Measurements from ENCODE around the gene PSMC5.

PSMC5 gene

DNA sequence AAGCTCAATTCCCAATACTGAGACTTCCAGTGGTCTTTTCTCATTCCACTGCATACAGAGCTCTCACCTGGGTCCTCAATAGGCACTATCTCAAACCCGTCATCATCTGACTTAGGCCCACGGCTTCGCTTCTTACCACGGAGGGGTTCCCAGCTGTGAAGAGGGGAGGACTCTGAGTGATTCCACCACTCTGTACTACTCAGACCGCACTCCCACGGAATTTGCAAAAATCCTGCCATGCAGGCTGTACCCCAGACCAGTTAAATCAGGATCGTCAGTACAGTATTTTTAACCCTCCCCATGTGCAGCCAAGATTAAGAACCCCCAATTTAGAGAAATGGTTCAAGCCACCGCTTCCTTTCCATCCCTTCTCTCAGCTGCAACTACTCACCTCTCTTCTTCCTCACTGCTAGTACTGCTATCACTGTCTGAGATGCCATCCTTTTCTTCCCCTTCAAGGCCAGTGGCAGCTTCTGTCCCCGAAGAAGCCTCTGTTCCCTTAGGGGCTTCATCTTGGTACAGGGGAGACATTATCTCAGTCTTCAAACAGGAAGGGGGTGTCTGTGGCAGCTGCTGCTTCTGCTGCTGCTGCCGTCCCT lies 6.2 kb upstream of the PSMC5 start:
- DNase-seq (ENCODE audit: low read depth) = no peak

DNA sequence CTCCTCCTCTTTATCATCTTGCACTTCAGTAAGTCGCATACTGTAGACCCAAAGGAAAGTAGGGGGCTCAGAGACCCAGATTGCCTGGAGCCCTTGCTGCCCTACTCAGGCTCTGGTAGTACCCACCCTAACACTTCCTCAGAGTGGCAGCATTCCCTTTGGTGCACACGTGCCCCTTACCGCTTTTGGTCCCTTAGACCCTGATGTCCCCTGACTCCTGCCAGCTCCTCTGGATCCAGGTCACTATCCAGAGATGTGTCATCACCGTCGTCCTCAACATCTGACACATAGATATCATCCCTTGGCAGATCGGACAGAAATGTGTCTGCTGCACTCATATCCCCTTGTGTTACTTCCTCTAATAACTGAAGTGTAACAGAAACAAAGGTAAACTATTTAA lies 5.4 kb upstream of the PSMC5 start:
- DNase-seq (ENCODE audit: low read depth) = no peak

DNA sequence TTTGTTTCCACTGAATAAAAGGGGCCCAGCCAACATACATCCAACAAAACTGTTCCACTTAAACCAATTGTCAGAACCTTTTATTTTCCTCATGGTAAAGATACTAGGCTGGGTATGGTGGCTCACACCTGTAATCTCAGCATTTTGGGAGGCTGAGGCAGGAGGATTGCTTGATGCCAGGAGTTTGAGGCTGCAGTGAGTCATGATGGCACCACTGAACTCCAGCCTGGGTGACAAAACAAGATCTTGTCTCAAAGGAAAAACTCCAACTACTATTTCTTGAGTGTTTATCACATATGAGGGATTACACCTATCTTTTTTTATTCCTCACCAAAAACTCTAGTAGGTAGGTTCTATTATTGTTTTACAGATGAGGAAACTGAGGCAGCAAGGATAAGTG lies 4.7 kb upstream of the PSMC5 start:
- no peak for DNase-seq (ENCODE audit: low read depth)

DNA sequence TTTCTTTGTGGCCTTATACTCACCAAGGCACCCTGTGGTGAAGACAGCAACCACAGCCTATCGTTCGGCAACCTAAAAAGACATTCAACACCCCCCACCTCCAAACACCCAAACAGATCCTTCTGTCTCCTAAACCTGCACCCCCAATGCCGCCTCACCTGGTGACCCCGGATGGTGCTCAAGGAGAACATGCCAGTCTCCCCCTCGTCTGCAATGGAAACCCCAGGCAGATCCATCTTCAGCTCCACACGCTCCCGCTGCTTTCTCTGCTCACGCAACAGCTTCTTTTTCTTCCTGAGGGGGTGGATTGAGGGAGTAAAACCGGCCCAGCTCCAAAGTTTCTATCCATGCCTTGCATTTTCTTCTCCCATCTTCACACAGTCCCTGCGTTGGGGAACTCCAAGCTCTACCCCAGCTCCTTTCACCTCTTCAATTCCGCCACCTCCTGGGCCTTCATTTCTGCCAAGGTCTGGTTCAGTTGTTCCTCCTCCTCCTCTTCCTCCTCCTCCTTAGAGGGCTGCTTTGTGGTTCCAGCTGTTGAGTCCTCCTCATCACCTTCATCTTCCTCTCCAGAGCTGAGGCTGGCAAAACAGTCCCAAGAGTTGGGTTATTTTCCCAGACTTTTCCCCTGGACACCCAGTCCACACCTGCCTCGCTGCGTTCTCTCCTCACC lies 3.4 kb upstream of the PSMC5 start:
- no peak for DNase-seq (ENCODE audit: low read depth)

DNA sequence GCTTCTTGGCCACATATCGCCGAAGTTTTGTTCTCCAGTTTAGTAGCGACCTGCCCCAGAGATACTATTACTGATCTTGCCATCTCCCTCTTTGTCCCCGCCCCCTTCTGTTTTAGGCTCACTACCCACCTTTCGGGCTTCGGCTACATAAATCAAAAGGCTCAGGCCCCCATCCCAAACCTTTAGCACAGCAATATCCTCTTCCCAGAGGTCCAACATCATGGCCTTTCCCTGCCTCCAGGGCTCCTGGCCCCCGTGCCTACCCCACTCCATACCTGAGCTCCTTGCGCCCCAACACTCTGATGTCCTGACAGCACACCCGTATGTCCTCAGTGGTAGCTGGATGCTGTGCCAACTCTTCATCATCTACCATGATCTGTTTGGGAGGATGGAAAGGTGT lies 2.9 kb upstream of the PSMC5 start:
- DNase-seq (ENCODE audit: low read depth) = no peak

DNA sequence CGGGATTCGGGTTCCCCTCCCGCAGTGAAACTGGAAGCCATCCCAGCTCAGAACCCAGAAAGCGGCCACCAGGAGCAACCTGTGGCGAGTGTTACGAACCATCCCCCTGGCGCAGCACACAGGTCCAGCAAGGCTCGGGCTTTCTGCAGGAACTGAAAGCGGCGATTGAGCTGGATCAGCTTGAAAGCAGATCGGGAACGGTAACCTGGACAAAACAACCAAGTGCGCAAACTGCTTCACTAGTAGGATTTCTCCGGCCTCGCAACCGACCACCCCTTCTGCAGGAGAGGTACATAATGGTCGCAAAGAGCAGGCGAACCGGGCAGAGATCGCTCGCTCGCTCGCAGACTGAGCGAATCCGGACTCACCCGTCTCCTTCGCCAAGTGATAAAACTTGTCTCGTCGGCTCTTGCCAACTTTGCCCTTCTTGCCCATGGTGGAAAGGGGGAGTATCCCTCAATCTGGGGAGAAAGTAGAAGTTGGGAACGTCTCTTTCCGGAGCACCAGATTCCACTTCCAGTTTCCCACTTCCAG lies 696 bp upstream of the PSMC5 start:
- no peak for DNase-seq (ENCODE audit: low read depth)

DNA sequence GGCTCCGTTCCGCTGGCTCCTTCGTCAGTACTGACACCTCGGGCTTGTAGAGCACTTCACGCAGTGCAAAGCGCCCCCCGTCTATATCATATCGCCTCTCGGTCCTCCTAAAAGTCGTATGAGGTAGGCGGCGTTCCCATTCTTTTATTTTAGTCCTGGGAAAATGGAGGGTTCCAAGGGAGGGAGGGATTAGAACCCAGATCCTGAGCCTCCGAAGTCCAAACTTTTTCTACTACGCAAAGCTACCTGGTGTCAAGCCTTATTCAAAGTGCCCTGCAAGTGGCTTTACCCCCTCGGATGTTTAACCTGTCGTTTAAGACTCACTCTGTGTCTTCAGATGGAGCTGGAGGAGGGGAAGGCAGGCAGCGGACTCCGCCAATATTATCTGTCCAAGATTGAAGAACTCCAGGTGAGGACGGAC lies 580 bp downstream of the PSMC5 start:
- DNase-seq (ENCODE audit: low read depth) = no peak

DNA sequence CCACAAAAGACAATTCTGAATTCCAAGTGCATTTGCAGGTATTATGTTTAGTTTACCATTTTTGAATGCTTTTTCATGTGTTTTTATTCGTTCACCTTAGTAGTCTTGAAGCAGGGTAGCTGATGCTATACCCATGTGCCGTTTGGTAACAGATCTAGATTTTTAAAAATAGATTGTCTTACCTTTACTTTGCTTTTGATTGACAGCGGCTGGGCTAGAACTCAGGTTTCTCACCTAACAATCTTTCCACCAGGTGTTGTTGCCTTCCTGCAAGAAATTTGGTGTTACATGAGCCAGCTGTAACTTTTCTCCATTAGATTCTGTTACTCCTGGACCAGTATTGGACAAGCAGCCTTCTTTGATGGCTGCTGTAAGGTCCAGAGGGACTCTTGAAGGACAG lies 1.7 kb downstream of the PSMC5 start:
- no peak for DNase-seq (ENCODE audit: low read depth)

DNA sequence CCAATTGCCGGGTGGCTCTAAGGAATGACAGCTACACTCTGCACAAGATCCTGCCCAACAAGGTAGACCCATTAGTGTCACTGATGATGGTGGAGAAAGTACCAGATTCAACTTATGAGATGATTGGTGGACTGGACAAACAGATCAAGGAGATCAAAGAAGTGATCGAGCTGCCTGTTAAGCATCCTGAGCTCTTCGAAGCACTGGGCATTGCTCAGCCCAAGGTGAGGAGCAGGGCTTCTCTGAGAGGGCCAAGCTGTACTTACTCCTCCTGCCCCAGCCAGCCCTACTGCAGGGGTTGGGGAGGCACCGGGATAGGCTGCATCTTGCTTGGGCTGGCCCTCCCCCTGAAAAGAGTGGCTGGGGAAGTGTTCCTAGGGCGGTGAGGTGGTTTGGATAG lies 3.0 kb downstream of the PSMC5 start:
- DNase-seq (ENCODE audit: low read depth) = no peak

DNA sequence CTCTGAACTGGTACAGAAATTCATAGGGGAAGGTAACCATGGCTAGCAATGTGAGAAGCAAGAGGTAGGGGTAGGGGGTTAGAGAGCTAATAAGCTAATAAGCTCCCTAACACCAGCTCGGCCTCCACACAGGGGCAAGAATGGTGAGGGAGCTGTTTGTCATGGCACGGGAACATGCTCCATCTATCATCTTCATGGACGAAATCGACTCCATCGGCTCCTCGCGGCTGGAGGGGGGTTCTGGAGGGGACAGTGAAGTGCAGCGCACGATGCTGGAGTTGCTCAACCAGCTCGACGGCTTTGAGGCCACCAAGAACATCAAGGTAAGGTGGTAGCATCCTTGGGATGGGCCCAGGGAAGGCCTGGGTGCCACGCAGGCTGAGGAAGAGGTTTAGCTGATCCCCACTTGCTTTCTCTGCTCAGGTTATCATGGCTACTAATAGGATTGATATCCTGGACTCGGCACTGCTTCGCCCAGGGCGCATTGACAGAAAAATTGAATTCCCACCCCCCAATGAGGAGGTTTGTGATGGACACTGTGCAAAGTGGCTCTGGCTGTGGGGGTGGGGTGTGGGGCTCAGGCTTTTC lies 3.8 kb downstream of the PSMC5 start:
- no peak for DNase-seq (ENCODE audit: low read depth)

DNA sequence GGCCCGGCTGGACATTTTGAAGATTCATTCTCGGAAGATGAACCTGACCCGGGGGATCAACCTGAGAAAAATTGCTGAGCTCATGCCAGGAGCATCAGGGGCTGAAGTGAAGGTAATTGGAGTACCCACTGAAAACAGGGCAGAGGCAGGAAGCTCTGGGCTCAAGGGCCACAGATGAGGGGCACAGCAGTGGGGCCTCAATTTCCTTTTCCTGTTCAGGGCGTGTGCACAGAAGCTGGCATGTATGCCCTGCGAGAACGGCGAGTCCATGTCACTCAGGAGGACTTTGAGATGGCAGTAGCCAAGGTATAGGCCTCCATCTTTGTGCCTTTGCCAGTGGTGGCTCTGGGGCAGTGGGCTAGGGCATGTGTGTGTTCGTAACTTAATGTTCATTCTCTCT lies 4.3 kb downstream of the PSMC5 start:
- no peak for DNase-seq (ENCODE audit: low read depth)

DNA sequence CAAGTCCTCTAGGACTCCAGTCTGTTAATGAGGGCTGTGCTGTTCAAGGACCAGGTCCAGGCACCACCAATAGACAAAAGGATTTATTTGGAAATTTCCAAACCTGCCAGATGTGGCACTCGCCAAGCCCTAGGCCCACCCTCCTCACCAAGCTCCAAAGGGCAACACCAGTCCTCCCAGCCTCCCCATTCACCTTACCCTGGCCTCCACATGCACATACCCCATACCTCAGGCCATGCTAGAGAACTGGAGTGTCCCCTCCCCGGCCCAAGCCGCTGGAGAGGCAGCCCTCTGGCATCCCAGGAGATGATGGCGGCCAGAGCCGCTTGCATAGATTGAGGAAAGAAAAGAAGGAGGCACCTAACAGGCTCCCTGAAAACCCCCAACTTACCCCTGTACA lies 4.8 kb downstream of the PSMC5 start:
- DNase-seq (ENCODE audit: low read depth) = no peak

DNA sequence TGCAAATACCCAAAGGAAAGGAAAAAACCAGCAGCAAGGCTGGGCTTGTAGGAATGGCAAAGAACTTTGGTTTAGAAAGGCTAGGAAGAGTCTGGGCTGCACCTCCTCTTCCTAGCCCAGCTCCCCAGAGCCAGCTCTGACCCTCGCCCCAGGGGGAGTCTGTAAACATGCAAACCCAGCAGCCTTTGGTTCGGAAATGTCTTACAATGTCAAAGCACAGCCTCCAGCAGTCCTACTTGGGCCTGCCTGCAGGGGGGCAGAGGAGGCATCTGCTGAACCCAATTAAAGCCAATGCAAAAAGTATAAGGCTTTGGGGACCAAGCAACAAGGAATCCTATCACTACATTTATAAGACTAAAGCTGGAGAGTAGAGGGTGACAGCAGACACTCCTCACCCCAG lies 5.2 kb downstream of the PSMC5 start:
- DNase-seq (ENCODE audit: low read depth) = no peak

DNA sequence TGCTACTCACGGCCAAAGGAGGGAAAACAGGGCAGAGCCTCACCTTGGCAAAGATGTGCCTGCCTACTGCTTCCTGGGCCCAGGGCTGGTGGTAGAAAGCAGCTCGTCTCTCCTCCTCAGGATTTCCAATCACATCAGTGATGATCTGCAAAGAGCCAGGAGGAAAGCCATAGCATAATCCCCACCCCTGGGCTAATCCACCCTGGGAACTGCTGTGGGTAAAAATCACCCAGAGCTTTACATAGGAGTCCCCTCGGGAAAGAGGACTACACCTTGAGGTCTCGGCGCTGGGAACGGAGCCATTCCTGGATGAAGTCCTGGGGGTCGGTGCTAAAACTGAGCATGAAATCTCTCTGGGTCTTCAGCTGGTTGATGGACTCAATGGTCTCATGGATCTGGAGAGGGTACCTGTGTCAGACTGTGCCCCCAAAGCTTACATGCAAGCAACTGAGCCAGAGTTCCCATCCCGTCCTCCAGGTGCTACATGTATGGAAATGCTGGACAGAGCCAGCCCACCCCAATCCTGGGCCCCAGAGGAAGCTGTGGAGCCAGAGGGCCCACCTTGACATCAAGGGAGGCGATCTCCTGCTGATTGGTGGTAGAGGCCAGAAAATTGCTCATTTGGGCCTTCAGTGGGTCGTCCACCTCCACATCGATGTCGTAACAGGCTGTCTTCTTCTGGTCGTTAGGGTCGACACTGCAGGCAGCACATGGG lies 6.0 kb downstream of the PSMC5 start:
- no peak for DNase-seq (ENCODE audit: low read depth)

DNA sequence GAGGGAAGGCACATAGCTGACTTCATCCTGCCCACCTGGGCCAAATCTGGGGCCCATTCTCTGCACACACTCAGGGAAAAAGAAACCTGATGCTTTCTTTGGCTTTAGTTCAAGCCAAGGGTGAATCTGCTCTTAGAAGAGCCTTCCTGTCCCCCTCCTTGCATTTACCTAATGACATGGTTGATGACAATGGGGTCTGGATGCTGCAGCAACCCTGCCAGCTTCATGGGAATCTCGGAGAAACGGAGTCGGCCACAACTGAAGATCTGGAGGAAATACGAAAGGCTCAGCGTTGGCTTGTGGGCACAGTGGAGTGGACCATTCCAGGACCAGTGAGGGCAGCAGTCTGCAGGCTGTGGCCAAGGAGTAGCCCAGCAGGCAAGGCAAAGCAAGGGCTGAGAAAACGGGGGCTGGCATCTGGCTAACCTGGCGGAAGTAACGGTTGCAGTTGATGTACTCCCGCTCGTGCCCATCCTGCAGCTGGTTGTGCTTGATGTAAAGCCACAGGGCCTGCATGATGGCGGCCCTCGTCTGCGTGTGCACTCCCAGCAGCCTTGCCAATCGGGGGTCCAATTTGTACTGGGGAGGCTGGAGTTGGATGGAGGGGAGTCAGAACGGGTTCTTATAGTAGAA lies 6.6 kb downstream of the PSMC5 start:
- no peak for DNase-seq (ENCODE audit: low read depth)

DNA sequence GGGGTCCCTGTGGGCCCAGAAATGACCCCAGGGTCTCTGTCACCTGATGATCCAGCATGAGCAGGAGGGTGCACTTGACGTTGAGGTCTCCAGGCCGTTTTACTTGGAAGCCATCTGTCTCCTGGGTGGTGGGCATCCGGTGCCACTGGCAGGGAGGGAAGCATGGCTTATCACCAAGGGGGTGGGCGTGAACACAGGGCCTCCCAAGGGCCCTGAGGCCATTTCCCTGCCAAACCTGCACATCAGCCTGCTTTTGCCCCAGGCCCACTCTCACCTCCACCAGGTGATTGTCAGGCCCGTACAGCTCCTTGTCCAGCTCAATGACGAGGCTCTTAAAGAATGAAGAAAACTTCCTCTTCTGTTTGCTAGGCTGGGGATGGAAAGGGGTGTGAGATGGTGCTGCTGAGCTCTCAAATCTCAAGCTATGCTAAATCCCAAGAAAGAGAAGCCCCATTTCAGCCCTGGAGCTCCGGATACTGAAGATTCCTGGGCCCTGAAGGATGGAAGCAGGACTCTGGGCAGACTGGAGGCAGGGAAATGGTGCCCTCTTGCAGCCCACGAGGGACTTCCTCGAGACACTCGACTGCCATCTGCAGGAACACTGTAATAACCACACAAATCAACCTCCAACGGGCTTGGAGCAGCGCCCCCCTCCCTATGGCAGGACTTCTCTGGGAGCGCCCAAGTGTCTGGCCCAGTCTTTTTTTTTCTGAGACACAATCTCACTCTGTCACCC lies 7.4 kb downstream of the PSMC5 start:
- DNase-seq (ENCODE audit: low read depth) = no peak

DNA sequence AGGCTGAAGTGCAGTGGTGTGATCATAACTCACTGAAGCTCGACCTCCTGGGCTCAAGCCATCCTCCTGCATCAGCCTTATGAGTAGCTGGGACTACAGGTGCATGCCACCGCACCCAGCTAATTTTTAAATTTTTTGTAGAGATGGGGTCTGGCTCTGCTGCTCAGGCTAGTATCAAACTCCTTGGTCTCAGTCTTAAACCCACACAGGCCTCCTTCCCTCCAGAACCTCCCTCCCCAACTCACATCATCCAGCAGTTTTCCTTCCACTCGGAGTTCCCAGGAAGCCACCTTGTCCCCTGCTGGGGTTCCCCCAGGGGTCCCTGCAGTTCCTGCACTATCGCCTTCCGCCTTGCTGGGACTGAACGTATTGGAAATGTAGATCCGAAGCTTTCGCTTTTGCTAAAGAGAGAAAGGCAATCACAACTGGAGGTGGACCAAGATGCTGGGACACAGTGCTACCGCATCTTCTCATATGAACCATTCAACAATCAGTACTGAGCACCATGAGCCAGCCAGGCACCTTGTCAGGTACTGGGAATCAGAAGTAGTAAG lies 8.0 kb downstream of the PSMC5 start:
- DNase-seq (ENCODE audit: low read depth) = no peak

DNA sequence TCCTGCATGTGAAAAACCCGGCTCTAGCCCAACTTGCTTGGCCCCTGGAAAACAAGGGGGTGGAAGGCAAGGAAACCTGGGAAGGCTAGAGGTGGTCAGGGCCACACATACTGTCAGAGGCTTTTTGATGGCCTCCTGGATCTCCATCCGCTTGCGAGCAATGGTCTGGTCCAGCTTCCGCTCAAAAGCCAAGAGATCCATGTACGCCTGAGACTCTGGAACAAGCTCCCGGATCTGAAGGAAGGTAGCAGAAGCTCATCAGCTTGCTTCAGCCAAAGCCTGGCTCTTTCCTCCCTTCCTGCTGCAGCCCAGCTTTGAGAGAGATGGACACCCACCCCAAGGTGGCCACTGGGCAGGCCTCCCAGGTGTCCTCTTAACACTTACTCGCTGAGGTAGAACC lies 9.6 kb downstream of the PSMC5 start:
- DNase-seq (ENCODE audit: low read depth) = no peak

DNA sequence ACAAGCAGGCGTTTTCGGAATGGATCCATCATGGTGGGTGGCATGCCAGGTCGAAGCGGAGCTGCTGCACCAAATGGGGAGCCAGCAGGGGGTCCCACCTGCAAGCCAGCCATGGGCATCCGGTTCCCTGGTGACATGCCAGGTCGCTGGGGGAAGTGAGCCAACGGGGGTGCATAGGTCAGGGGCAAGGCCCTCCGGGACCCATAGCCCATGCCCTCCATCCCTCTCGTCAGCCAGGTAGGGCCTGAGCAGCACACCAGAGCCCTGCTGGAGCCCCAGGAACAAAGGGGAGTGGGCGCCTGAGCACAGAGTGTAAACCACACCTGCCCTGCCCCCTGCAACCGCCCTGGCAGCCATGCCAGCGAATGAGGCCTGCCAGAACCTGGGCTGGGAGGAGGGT lies 10.2 kb downstream of the PSMC5 start:
- no peak for DNase-seq (ENCODE audit: low read depth)

DNA sequence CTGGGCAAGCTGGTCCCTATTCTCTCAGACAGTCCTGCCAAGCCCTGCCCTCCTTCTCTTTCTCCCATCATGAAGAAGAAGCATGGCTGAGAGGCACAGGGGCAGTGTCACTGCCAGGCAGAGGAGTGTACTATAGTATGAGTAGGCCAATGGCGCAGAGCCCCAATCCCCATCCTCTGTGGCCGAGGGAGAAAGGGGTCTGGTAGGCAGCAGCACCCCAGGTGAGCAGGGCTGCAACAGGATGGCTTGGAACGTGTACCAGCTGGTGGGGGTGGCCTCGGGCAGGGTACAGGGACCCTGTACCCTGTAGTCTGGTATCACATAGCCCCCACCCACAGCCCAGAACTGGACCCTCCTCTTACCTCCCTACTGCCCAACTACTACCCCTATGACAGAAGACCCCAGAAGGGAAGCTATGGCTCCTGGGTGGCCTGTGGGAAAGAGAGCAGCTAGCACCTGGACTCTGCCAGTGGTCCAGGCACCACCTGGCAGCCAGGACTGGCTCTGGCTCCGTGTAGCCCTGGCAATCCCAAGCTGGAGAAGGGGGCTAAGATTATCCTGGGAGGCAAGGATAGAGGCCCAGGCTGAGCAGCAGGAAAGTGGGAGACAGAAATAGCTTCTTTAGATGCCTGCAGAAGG lies 10.8 kb downstream of the PSMC5 start:
- DNase-seq (ENCODE audit: low read depth) = no peak

DNA sequence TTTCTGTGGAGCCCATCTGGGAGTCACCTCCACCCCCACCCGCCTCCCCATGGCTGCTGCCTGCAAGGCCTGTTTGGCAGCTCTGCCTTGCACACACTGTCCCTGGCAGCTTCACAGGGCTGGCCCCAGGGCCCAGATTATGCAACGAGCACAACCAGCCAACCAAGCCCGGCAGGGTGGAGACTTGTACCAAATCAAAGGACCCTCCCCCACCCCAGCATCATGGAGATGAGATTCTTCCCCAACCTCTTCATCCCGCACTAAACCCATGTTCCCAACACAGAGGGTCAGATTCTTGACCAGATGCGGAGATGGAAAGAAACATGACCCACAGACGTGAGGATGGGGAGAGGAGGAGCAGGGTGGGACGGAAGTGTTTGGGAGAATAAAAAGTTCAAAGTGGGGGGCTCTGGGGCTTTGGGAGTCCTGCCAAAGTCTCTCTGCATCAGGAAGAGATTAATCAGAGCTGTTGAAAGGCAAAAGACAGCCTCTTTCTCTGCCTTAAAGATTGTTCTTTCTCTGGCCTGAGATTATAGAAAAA lies 11.5 kb downstream of the PSMC5 start:
- DNase-seq (ENCODE audit: low read depth) = no peak

Measured in activated T-cell treated with anti-CD3 and anti-CD28 coated beads for 1 hour (primary cell).